Progenitor cell of endocrine pancreas (in vitro differentiated cells): ENCODE results near the gene CEP76. TPM values are rescaled to one million over a fixed set of nuclear protein-coding genes. Genes with fewer than 3 reads are reported as not detected.
"Not testable (repeated sequence)": the region's sequence is repeated elsewhere in the genome, so short reads cannot be mapped to it uniquely, and the experiment has no call there.

Source experiments
- DNase-seq: peaks from one replicate; pipeline ENCODE4 v3.0.0; 2021; ENCODE audit warnings: low spot score; ENCODE audit not compliant: unreplicated experiment
- H3K27ac Mint-ChIP-seq: 2 replicates; pipeline ENCODE4 v1.8.0; 2021; ENCODE audit warnings: mild to moderate bottlenecking, moderate library complexity, mixed read lengths
- H3K27me3 Mint-ChIP-seq: 2 replicates; pipeline ENCODE4 v1.8.0; 2021; ENCODE audit warnings: mixed read lengths
- H3K36me3 Mint-ChIP-seq: 2 replicates; pipeline ENCODE4 v1.8.0; 2022; ENCODE audit warnings: mixed read lengths; ENCODE audit not compliant: insufficient read depth
- H3K4me1 Mint-ChIP-seq: 2 replicates; pipeline ENCODE4 v1.8.0; 2021; ENCODE audit warnings: low read depth, mixed read lengths
- H3K4me3 Mint-ChIP-seq: 2 replicates; pipeline ENCODE4 v1.8.0; 2021; ENCODE audit warnings: low read depth, mild to moderate bottlenecking, moderate library complexity, mixed read lengths
- H3K9me3 Mint-ChIP-seq: 2 replicates; pipeline ENCODE4 v1.8.0; 2021; ENCODE audit warnings: low read depth, mixed read lengths
- total RNA-seq: library from RNA; stranded (reverse); gene quantifications from 2 replicates; pipeline ENCODE4 v1.2.1, GENCODE V29; 2021
- TF ChIP-seq, protein P1 (sequence below): fragments of 200-600 bp; sonication (generic); IDR thresholded peaks from one replicate; pipeline ENCODE4 v1.5.0; 2021; ENCODE audit warnings: antibody characterized with exemption, mild to moderate bottlenecking; ENCODE audit not compliant: unreplicated experiment

The CEP76 gene
- total RNA-seq, 1 donor from 2014 or later: 14.4 TPM

DNA sequence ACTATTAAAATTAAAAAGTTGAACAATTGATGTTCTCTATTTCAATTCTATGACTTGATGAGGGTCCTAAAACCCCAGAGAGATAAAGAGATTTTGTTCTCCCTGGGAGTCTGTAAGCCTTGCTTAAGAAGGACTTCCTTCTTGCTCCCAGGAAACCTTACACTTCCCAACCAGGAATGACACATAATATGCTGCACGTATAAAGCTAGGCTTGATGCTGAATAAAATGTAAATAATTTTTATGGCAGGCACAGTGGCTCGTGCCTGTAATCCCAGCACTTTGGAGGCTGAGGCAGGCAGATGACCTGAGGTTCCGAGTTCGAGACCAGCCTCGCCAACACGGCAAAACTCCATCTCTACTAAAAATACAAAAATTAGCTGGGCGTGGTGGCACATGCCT is 72.4 kb downstream of the CEP76 start:
- Mint-ChIP-seq H3K36me3 (peaks cover 11% of the 10 kb centered on the region), H3K9me3 (no peaks in the 10 kb centered on the region), H3K4me3 (no peak overlapping the region), H3K27ac (no peak overlapping the region), H3K4me1 (peaks cover 6% of the 10 kb centered on the region), H3K27me3 (no peaks in the 10 kb centered on the region)
- no peak for DNase-seq
- TF ChIP-seq, protein P1, sequence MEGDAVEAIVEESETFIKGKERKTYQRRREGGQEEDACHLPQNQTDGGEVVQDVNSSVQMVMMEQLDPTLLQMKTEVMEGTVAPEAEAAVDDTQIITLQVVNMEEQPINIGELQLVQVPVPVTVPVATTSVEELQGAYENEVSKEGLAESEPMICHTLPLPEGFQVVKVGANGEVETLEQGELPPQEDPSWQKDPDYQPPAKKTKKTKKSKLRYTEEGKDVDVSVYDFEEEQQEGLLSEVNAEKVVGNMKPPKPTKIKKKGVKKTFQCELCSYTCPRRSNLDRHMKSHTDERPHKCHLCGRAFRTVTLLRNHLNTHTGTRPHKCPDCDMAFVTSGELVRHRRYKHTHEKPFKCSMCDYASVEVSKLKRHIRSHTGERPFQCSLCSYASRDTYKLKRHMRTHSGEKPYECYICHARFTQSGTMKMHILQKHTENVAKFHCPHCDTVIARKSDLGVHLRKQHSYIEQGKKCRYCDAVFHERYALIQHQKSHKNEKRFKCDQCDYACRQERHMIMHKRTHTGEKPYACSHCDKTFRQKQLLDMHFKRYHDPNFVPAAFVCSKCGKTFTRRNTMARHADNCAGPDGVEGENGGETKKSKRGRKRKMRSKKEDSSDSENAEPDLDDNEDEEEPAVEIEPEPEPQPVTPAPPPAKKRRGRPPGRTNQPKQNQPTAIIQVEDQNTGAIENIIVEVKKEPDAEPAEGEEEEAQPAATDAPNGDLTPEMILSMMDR: no peak

DNA sequence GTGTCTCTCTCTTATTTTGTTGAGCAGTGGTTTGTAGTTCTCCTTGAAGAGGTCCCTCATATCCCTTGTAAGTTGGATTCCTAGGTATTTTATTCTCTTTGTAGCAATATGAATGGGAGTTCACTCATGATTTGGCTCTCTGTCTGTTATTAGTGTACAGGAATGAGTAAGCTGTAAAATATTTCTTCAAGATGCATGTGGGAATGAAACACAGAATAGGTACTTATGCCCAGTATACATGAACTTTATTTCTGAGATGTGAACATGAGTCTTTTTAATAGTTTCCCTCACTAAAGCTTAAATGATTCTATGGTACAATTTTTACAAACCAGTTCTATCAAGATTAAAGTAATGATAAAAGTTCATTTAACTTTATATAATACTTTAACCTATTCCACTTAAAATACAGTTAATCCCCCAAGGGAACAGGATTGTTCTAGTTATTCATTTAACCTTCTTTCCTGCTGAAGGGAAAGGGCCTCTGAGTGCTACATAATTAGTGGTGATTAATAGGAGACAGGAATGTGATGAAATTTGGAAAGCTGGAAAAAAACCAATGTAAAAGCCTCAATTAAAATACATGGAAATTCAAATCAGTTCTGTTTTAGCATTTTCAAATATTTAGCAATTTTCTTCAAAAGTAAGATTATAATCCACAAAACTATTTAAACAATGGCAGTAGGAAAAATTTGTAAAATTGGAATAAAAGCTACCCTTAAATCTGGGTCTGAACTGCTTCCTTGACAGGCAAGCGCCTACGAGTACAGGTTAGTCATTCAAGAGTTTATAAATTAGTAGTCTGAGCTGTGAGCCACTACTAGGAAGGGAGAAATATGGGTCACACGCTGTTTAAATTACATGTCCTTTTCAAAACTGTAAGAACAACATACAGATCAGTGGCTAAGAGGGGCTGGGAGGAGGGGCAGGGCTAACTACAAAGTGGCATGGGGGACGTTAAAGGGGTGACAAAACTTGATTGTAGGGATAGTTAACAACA is 73.5 kb downstream of the CEP76 start:
- Mint-ChIP-seq H3K27me3 (no peaks in the 10 kb centered on the region), H3K4me1 (peaks cover 6% of the 10 kb centered on the region), H3K9me3 (no peaks in the 10 kb centered on the region), H3K27ac (peak overlapping the region; percentile 67), H3K36me3 (peaks cover 10% of the 10 kb centered on the region), H3K4me3 (no peak overlapping the region)
- no peak for DNase-seq
- TF ChIP-seq, protein P1: no peak

DNA sequence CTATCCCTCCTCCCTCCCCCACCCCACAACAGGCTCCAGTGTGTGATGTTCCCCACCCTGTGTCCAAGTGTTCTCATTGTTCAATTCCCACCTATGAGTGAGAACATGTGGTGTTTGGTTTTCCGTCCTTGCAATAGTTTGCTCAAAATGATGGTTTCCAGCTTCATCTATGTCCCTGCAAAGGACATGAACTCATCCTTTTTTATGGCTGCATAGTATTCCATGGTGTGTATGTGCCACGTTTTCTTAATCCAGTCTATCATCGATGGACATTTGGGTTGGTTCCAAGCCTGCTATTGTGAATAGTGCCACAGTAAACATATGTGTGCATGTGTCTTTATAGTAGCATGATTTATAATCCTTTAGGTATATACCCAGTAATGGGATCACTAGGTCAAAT is 75.3 kb downstream of the CEP76 start:
- not testable (repeated sequence) for H3K4me3 Mint-ChIP-seq, H3K4me1 Mint-ChIP-seq, H3K27ac Mint-ChIP-seq, H3K9me3 Mint-ChIP-seq, DNase-seq, H3K27me3 Mint-ChIP-seq
- peaks cover 10% of the 10 kb centered on the region for H3K36me3 Mint-ChIP-seq

DNA sequence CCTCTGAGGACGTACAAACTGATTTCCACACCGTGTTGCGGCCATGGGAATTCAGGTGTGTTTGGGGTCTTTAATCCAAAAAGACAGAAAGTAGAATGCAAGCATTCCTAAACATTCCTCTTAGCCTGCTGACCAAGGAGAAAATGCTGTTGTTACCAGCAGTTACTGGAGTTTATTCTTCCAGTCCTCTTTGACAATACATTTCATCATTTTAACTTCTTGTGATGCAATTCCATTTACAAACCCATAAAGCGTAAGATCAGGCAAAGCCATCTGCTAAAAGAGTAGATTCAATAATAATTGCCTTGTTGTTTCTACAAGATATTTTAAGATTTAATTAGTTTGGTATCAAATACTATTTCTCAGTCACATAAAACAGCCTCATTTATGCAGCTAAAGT is 77.3 kb downstream of the CEP76 start:
- H3K27me3 Mint-ChIP-seq: no peaks in the 10 kb centered on the region
- no peak for DNase-seq

More for the DNA sequence above, 77.3 kb downstream of the CEP76 start:
- H3K27ac Mint-ChIP-seq: no peak overlapping the region
- TF ChIP-seq, protein P1: no peak
- peaks cover 13% of the 10 kb centered on the region for H3K36me3 Mint-ChIP-seq
- H3K4me3 Mint-ChIP-seq: no peak overlapping the region
- no peaks in the 10 kb centered on the region for H3K9me3 Mint-ChIP-seq
- H3K4me1 Mint-ChIP-seq: peaks cover 6% of the 10 kb centered on the region

Other genes with a start within 250 kb of the CEP76 start
- 24.6 and 29.4 TPM in 2 replicates for gene SPIRE1, start 44.6 kb downstream of the CEP76 start, total RNA-seq
- gene PSMG2, start 319 bp upstream of the CEP76 start, total RNA-seq: 56.7 and 58.2 TPM in 2 replicates
- 45.1 and 46.4 TPM in 2 replicates for gene PTPN2, start 181.5 kb upstream of the CEP76 start, total RNA-seq
- 43.3 and 44.7 TPM in 2 replicates for gene SEH1L, start 245.3 kb upstream of the CEP76 start, total RNA-seq